ENCODE measurements around the gene FGD2.
A peak's percentile ranks its signal among the peaks of the same experiment; 100 is the strongest.
"Not testable (repeated sequence)": the region's sequence is repeated elsewhere in the genome, so short reads cannot be mapped to it uniquely, and the experiment has no call there.

The FGD2 gene

DNA sequence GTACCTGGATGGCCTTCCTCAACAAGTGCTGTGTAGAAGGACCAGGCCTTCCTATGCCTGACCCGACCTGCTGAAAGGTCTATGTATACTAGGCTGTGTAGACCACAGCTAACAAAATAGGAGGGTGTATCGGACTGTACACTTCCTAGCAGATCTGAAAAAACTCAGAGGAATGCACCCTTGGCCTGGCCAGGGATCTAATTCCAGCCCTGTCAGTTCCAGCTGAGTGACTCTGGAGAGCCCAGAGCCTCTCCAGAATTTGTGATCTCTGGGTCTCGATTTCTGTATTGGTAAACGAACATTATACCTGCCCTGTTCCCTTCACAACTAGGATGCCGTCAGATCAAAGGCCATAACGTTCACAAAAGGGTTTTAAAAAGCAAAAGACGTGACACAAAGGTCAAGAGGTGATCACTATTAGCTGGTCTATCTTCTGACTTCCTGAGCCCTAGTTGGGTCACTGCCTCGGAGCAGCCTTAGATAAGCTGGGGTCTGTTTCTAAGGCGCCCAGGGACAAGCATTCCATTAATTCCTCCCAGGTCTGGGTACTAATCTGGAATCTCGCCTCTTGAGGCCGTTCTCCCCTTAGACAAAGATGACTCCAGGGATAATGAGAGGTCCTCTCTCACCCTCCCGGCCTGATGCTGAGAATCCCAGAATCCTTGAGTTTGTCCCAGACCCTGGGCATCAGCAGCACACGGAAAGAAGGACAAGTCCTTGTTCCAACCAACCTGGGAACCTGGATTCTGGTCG, 33.4 kb upstream of the FGD2 start:
- DNase-seq = no peak

DNA sequence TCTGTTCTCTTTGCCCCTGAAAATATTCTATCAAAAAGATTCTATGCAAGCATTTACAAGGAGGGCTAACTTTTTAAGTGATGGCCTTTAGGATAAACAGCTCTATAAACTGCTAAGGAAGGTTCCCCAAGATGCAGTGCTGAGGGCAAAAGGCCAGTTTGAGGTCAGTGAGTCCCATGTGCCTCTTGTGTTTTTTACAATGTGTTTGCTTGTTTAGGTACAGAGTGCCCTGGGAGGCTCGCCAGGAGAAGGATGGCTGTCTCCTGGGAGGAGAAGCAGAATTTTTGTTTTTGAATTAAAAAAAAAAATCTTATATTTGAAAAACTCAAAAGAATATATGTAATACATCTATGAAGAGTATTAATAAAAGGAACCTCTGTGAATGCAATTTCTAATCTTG, 32.3 kb upstream of the FGD2 start:
- DNase-seq = no peak

DNA sequence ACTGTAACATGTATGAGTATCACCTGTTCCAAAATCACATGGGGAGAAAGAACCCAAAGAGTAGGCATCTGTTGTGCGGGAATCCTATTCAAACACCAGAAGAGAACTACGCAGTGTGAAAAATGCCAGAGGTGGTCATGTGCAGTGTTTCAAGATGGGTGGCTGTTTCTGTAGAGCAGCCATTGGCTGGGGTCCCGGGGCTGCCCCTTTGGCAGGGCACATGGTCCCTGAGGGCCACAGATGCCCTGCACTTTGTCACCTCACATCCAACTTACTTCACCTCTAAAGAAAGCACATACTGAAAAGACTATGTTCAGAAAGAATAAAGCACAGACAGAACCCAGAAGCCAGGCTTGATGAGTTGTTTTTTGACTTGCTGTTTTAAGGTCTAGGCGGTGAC, 31.8 kb upstream of the FGD2 start:
- DNase-seq = no peak

DNA sequence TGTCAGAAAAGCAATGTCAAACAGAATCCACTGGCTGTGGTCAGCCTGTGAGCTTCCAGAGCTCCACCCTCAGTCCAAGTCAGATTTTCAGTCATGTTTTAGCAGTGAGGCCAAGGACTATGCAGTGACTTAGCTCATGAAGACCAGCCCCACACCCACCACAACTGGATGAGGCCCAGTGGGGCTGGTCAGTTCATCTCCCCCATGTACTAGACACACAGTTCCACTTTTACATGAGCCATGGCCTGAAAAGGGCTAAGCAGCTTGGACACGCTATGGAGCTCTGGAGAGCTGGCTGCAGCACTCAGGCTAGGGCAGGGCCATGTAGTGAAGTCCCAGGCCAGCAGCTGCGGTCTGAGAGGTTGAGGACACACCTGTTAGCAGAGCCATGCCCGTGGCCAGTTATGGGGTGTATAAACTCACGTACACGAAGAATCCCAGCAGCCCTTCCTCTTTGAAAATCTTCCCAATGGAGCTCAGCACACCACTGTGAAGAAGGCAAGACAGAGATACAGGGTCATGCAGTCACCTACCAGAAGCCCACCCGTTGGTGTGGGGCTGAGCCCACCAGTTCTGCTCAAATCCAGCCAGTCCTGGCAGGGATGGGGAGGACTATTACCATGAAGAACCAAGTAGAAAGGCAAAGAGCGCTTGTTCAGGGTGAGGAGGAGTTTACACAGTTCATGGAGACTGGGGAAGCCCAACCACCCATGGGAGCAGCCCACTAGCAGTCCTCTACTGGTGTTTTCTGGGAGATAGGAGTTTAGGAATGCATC, 30.0 kb upstream of the FGD2 start:
- DNase-seq = no peak

DNA sequence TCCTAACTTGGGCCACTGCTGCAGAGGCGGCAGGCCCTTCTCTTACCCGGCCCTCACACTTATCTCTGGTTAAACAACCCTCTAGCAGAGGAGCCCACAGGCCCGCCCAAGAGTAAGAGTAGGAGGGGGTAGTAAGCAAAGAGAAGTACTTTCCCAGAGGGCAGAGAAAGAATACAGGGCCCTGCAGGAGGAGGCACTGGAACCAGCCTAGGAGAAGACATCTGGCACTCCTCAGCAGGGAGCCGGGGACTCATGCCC, 29.5 kb upstream of the FGD2 start:
- no peak for DNase-seq

DNA sequence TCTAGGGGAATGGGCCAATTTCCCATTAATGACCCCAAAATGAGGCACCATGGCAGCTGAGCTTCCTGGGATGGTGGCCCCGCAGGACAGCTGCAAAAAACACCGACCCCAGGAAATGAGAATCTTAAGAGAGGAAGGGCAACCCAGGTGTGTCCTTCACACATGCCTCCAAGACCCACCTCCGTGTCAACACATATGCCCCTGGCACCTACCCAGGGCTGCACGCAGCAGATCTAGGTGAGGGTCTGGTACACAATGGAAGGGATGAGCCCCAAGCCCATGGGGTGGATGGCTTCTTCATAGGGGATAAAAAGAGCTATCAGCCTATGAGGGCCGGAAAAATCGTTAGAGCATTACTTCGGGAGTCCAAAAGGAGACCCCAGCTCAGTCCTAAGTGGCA, 28.9 kb upstream of the FGD2 start:
- DNase-seq = no peak

DNA sequence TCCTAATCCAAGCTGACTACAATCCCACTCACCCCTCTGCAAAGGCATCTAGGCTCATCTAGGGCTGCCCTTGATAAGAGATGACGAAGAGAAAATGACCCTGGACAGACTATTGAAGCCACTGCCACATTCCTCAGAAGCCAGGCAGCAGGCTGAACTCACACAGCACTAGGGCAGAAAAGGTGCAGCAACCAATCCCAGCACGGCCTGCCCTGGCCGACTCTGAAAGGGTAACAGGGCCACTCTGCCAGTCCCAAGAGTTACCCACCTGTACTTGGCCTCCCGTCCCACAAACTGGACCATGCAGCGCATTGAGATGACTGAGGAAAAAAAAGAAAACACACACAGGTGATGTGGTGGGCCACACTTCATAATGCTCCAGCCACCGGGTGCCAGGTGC, 28.5 kb upstream of the FGD2 start:
- no peak for DNase-seq

DNA sequence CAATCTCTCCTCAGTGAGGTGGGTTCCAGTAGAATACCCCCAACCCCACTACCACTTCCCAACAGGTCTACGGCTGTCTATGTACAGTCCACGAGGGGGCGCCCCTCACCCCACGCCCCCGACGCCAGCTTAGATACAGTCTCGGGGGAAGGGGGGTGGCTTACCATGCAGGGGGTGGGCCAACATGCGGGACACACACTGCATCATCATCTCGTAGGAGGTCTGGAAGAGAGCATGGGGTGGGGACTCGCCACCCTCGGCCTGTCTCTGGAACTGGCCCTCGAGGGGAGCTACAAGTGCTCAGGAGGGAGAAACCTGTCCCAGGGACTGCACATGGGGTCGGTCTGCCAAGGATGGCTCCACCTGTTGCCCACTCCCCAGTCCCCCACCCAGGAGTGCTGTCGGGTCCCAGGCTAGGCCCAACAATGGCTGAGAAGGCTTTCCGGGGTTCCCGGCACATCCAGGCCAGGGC, 27.9 kb upstream of the FGD2 start:
- DNase-seq = no peak

DNA sequence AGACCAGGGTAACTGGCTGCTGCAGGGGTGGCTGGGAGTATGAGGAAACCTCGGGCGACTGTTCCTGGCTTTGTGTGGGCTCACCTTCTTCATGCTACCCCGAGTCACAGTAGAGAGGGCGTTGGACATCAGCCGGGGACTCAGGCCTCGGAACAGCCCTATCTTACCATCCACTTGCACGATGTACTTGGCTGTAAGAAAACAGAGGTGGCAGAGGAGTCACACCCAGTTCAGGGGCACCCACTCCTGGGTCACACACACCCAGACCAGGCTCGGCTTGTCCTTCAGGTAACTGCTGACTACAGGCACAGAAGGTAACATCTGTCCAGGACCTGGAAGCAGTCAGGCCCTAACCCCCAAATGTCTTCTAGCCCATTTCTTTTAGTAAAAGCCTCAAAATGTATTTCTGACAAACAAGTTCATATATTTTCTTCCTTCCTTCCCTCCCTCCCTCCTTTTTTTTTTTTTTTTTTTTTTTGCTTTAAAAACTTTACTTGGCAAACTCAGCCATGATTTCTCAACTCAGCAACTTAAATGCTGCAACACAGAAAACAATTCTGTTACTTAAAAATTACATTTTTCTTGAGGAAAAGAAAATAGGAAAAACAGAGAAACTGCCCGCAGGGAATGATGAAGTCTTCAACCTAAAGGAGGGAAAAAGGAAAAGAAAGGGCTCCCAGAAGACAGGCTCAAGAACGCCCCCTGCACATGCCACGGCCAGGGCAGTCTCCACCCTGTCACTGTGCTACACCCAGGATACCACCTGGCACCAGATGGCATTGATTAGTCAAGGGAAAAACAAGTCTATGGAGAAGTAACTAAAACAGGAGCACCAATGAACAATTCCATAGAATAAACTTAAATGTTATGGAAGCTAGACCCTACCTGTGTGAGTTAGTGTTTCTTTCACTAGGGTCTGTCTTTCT, 26.8 kb upstream of the FGD2 start:
- no peak for DNase-seq

DNA sequence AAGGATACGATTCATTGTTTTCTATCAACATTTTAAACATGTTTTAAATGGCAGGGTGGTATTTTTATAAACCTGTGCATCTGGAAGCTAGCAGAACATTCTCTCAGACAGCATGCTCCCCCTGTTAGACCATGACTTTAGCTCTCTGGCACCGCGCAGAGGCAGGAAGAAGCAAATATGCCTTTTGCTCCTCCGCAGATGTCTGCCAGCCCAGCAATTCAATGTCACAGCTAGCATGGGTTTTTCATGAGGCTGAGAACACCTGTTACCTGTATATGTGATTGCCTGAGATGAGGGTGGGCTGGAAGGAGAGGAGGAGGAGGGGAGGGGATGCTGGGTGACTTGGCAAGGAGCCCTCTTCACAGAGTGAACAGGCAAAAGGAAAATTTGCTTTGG, 26.1 kb upstream of the FGD2 start:
- peak; percentile 38 for DNase-seq

DNA sequence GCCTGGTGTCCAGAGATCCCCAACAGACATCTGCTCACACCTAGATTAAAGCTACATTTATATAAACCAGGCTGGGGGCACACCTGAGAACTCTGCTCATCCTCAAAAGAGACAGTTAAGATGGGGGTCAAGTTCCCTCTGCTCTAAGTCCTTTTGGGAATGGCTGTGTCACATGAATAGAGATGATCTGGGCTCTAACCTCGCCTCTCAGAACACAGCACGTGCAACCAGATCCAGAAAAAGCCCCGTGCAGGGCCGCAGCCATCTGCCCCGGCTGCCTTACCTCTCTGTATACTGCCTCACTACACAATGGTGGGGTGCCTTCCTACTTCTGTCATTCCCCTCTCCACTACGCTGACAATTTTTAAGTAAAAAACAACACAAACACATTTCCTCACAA, 25.3 kb upstream of the FGD2 start:
- no peak for DNase-seq

DNA sequence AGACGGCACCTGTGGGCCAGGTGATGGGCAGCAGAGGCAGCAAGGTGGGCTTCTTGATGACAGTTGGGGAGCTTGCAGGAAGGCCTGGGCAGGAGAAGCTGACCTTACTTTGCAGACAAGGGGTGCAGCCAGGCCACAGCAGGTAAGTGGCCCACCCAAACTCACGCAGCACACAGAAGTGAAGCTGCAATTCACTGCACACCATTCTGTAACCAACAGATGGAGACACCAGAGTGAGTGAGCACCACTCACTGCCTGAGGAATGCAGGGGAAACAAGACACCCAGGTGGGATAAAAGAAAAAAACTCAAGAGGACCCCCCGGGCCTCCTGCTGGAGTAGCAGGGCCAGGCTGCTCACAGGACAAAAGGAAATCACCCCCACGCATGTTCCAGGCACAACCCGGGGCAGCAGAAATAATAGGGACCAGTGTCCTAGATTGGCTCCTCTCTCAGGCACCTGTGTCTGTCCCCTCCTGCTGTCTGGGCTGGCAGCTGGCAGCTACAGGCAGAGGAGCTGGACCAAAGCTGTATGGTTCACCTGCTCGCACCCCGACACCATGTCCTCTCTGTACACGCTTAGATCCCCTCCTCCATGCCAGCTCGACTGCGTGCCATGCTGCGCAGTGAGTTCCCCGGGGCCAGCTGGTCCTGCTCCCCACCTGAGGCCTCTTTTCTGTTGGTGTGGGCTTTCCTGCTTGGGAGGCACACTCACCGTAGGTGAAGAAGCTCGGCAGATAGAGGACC, 24.4 kb upstream of the FGD2 start:
- no peak for DNase-seq

DNA sequence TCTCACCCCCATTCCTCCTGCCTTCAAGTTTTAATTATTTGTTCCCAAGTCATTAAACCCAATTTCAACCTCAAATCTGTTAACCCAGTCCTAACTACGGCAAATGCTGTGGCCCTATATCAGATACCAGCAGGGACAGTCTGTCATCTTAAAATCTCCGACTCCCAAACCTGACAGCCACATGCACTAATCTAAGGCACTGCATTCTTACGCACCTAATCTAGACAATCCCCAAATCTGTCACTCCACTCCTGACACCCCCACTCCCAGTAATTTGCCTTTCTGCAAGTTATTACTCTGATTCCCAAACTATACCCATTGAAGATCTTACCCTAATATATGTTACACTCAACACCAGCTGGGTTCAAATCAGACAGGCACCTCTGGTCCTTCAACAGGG, 21.9 kb upstream of the FGD2 start:
- no peak for DNase-seq

DNA sequence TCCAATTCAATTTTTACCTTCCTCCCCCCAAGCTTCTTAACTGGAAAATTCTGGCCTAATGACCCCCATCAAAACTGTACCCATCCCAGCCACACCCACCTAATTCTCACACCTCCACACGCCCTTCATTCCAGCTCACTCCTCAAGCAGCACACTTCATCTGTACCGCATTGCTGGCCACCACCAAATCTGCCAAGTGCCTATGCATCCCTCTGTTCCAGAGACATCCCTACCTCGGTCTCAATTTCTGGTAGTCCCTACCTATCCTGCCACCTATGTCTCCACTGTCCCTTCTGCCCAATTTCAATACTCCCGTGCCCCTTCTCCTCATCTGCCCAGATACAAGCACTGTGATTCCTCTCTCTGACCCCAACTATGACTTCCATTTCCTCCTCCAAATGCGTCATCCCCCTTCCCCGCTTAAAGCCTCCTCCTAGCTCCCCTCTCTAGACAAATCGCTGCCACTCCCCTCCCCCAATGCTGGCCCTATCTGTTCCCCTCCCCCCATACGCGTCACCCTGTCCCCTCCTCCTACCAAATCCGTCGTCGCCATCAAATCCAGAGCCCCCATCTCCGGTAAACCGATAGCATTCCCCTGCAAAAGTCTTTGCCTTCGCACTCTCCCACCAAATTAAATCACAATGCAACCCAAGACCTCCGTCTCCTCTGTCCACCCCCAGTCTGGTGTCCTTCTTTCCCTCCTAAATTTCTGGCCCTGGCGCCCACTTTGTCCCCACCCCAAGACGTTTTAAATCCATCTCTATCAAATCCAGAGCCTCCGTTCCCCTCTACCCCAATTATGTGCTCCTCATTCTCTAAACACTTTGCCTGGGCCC, 20.7 kb upstream of the FGD2 start:
- DNase-seq = peak; percentile 71

DNA sequence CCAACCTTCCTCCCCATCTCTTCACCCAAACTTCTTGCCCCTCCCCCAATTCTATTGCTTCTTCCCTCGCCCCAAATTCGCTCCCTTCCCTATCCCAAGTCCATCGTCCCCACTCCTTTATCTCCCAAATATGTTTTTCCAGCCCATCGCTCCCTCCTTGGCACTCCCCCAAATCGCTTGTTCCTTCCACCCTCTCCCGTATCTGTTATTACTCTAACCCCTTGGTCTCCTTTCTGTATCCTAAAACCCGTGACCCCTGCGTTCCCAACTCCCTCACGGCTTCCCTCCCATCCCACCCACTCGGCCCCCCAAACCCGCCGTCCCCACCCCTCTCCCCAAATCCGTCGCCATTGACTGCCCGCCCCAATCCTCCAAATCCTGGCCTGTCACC, 20.0 kb upstream of the FGD2 start:
- DNase-seq = no peak

DNA sequence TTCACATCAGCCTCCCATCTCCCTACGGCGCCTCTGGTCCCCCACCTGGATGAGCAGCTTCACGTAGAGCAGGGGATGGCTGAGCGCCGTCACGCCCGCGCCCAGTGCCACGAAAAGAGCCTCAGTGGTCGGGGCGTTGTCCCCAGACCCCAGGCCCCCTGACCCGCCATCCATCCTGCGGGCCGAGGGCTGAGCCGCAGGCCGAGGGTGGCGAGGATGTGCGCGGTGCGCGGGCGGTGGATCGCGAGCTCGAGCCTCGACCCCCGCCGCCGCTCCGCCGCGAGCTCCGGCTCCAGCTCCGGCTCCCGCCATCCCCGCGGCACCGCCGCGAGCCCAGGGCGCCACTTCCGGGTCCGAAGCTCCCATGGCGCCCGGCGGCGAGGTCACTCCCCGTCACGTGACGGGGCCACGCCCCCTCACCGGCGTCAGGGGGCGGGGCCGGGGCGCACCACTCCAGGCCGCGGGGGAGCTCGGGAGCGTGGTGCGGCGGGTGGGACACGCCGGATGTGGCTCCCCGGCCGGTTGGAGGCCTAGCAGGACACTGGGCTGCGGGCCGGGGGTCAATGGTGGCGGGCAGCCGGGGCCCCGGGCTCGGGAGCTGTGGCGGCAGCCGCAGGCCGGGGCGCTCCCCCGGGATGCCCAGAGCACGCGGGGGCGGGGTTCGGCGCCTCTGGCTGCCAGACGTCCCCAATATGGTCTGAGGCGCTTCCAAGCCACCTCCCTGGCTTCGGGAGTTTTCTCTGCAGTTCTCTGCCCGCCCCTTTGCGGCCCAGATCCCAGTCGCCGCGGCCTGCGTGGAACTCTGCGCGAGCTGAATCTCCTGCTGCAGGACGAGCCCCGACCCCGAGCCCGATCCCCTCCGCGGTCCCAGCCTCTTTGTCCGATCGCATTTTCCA, 19.4 kb upstream of the FGD2 start, which contains the start of gene MTCH1:
MTCH1 (minus strand) TSS at position 389 of the 896 bp plus-strand sequence; CDS start at position 366, 23 bp downstream.
- DNase-seq = peak; percentile 88

DNA sequence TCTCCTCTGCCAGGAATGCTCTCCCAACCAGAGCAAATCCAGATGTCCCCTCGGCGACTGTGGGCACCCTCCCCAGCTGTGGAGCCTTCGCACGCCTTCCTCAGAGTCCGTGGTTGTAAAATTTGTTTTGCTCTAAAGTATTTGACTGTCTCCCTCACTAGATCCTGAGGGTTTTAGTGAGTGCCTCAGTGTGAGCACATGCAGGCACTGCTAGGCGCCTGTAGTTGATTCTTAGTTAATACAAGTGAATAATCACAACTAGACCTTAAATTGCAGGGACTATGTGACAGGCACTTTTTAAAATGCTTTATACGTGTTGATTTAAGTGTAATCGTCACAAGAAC, 18.8 kb upstream of the FGD2 start:
- DNase-seq = no peak

DNA sequence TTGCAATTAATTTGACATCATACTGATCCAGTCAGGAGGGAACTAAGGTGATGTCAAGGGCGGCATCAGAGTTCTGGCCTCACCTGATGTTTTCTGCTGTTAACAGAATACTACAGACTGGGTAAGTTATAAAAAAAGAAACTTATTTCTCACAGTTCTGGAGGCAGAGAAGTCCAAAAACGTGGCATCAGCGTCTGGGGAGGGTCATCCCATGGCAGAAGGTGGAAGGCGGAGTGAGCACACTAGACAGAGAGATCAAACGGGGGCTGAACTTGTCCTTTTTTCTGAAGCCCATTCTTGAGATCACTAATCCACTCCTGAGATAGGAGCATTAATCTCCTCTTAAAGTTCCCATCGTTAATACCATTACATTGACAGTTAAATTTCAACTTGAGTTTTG, 16.2 kb upstream of the FGD2 start:
- no peak for DNase-seq

DNA sequence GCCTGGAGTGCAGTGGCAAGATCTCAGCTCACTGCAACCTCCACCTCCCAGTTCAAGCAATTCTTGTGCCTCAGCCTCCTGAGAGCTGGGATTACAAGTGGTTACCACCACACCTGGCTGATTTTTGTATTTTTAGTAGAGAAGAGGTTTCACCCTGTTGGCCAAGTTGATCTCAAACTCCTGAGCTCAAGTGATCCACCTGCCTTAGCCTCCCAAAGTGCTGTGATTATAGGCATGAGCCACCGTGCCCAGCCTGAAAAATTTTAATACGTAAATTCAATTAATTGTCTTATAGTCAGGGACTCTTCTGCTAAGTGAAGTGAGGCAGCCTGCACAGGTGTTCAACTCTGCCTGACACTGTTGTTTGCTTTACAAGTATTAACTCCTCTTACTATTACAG, 15.1 kb upstream of the FGD2 start:
- DNase-seq = not testable (repeated sequence)

DNA sequence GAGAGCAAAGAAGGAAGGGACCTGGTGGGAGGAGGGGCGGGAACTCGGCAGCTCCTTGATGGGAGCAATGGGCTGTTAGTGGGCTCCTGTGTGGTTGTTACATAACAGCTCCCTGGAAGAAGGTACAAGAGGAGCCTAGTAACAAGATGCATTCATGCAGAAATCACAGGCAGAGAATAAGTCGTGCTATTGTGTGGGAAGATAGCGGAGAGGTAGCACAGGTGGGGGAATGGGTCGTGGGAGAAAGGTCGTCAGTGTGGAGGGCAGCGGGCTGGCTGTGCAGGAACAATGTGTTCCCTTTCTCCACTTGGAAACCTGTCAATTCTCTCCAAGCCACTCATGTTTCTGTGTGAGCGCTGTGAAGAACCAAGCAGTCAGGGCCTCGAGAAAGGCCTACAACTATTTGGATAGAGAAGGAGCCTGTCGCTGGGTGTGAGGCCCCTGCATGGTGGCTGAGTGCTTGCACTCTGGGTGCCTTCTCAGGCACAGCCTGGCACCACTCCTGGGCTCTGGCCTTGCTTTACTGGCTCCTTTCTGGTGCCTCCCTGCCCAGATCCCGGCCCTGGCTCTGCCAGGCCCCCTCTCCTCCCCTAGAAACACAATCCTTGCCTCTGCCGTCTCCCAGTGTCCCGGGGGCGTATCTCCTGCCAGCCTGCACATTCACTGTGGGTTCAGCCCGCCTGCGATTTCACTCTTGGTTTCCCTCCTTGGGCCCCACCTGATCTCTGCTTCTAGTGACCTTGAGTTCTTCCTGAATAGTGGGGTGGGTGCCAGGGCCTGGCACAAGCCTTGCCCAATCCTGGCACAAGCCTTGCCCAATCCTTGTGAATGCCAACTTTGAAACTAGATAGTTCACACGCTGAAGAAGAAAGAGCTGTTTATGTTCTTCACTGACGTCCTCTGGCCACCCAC, 7.4 kb upstream of the FGD2 start:
- DNase-seq = no peak
